ENCODE results near the gene MTCL3.

The MTCL3 gene

DNA sequence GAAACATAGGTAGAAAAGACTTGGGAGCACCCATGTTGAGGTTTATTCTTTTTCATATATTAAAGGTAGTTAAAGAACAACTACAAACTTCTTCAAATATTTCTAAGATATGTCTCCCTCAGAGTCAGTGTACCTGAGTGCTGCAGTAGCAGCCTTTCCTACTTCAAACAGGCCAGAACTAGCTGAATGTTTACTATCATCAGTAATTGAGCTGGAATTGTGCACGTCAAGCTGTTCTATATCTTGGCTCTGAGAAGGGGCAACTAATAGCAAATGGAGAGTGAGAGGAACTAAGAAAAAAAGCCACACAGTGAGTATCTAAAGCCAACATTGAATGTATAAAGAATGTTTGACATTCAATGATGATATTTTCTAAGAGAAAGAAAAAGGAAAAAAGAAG is 21.7 kb downstream of the MTCL3 start:
- TF ChIP-seq POLR2A (IDR thresholded peaks at IDR 0.05; ENCODE audit: low read depth, low read length): no peak
- DNase-seq (ENCODE audit: insufficient read length, low spot score) (no peak), FAIRE-seq (no peak)

- FAIRE-seq: no peak
- no peak for DNase-seq (ENCODE audit: insufficient read length, low spot score)
- no peak for TF ChIP-seq POLR2A (IDR thresholded peaks at IDR 0.05; ENCODE audit: low read depth, low read length)
Observed at GRCh38 chr6:127496471-127496870, 22.7 kb downstream of the MTCL3 start.

- TF ChIP-seq POLR2A (IDR thresholded peaks at IDR 0.05; ENCODE audit: low read depth, low read length): no peak
- FAIRE-seq (no peak), DNase-seq (ENCODE audit: insufficient read length, low spot score) (no peak)
Observed at GRCh38 chr6:127494240-127494767, 24.8 kb downstream of the MTCL3 start.

GRCh38 chr6:127489248-127489647 is 29.9 kb downstream of the MTCL3 start:
- DNase-seq (ENCODE audit: insufficient read length, low spot score): no peak
- no peak for FAIRE-seq
- TF ChIP-seq POLR2A (IDR thresholded peaks at IDR 0.05; ENCODE audit: low read depth, low read length): no peak

DNA sequence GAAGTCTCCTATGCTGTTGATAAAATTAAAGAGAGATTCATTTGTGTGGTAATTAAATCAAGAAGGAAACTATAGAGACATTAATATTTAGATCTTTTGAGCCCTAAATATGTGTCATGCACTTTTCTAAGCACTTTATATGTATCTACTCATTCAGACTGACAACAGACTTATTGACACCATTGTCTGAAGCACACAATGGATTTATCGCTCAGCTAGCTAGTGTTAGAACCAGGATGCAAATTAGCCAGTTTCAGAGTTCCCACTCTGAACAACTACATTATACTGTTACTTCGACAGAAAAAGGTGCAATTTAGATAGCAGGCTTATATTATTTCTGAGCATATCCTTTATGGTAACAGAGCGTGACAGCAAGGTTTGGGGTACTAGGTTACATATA is 32.2 kb downstream of the MTCL3 start:
- no peak for FAIRE-seq

DNA sequence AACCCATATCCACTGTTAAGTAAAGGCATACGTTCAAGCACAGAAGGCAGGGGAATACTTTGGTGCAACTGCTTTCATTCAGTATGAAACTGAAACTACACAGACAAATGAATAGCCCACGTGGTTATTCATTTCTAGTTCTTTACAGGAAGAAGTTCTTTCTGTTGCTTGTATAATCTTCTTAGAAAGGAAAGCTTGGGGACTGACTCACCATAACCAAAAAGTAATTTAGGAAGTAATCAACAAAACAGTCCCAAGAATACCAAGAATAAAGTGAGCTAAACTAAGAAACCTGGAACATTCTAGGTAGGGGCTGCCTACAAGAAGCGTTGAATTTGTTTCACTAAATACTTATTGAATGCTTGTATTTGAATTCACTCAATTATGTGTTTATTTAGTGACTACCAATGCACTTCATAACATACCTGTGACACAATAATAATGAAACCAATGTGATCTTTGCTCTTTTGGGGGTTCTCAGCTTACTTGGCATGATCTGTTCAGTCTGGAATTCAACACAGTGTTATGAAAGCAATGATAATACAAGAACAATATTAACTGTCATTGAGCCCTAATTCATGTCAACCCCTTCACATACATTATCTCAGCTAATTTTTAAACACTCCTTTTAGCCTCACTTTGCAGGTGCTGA is 34.8 kb downstream of the MTCL3 start:
- peak; percentile 74 for FAIRE-seq
- no peak for TF ChIP-seq POLR2A (IDR thresholded peaks at IDR 0.05; ENCODE audit: low read depth, low read length)
- no peak for DNase-seq (ENCODE audit: insufficient read length, low spot score)

More for the DNA sequence above, 32.2 kb downstream of the MTCL3 start:
- DNase-seq (ENCODE audit: insufficient read length, low spot score): no peak
- no peak for TF ChIP-seq POLR2A (IDR thresholded peaks at IDR 0.05; ENCODE audit: low read depth, low read length)

- DNase-seq (ENCODE audit: insufficient read length, low spot score) (no peak), FAIRE-seq (no peak)
- no peak for TF ChIP-seq POLR2A (IDR thresholded peaks at IDR 0.05; ENCODE audit: low read depth, low read length)
Observed at GRCh38 chr6:127483399-127484055, 35.6 kb downstream of the MTCL3 start.

- TF ChIP-seq POLR2A (IDR thresholded peaks at IDR 0.05; ENCODE audit: low read depth, low read length): no peak
- no peak for DNase-seq (ENCODE audit: insufficient read length, low spot score)
- no peak for FAIRE-seq
Observed at GRCh38 chr6:127482325-127482724, 36.8 kb downstream of the MTCL3 start.

DNA sequence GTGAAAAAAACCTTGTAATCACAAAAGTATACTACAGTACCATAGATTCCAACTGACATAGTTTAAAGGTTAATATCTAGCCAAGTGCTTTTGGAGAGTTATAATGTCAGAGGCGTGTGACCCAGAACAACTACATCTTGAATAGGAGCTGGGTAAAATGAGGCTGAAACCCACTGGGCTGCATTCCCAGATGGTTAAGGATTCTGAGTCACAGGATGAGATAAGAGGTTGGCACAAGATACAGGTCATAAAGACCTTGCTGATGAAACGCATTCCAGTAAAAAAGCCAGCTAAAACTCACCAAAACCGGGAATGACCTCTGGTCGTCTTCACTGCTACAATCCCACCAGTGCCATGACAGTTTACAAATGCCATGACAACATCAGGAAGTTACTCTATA is 37.5 kb downstream of the MTCL3 start:
- DNase-seq (ENCODE audit: insufficient read length, low spot score) (no peak), FAIRE-seq (no peak)
- TF ChIP-seq POLR2A (IDR thresholded peaks at IDR 0.05; ENCODE audit: low read depth, low read length): no peak

DNA sequence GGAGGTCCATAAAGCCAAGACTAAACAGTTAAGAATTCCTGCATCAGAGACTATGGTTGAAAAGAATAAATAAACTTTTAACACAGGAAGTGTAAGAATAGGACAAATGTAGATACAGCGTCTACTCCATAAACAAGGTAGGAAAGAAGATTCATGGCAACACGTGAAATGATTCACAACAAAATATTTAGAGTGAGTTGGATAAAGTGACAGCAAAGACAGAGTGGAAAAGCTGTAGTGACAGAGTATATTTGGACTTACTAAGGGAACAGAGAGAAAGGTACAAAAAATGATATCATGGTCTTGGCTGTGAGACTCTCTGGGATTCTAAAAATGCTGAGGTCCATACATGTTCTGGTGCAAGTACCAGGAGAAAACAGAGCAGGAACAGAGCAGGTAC is 38.0 kb downstream of the MTCL3 start:
- DNase-seq (ENCODE audit: insufficient read length, low spot score): no peak
- TF ChIP-seq POLR2A (IDR thresholded peaks at IDR 0.05; ENCODE audit: low read depth, low read length): no peak
- FAIRE-seq: no peak

DNA sequence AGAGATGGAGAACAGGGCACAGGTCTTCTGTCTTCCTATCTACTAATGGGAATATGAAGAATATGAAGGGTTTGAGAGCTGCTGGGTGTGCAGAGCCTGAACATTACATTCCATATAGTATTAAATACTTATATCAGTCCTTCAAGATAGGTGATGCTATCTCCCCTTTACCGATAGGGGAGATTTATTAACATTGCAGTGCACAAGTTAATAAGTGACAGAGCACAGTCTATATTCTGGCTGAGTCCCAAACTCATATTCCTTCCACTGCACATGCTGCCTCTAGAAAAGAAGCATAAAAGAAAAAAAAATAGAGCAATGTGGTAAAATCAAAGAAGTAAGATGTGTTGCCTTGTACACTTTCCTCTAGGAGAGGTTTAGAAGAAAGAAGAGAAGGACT is 41.5 kb downstream of the MTCL3 start:
- no peak for TF ChIP-seq POLR2A (IDR thresholded peaks at IDR 0.05; ENCODE audit: low read depth, low read length)
- no peak for DNase-seq (ENCODE audit: insufficient read length, low spot score)
- FAIRE-seq: no peak

- TF ChIP-seq POLR2A (IDR thresholded peaks at IDR 0.05; ENCODE audit: low read depth, low read length): no peak
- no peak for DNase-seq (ENCODE audit: insufficient read length, low spot score)
- no peak for FAIRE-seq
Observed at GRCh38 chr6:127475823-127476176, 43.3 kb downstream of the MTCL3 start.

DNA sequence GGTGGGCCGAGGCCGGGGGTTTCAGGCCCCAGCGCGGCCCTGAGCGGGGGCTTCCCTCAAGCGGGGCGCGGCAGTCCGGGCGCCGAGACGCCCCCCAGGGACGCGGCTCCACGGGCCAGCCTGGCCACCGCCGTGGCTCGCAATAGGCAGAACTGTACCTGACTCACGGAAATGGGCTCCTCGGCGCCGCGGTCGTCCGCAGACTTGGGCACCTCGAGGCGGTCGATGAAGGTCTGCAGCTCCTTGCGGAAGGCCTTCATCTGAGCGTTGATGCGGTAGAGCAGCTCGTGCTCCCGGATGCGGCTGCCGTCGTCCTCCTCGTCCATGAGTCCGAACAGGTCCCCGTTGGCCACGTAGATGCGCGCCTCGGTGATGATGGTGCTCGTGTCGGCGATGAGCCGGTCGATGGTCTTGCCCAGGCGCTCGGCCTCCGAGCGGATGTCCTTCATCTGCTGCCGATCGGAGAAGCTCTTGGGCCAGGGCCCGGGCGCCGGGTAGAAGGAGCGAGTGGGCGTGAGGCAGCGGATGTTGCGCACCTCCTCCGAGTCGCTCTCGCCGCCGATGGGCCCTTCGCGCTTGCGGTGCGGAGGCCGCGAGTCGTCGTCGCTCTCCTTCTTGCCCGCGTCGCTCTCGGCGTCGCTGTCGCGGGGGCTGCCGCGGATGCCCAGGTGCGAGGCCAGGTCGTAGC is 43.9 kb downstream of the MTCL3 start:
- no peak for DNase-seq (ENCODE audit: insufficient read length, low spot score)
- TF ChIP-seq POLR2A (IDR thresholded peaks at IDR 0.05; ENCODE audit: low read depth, low read length): no peak

GRCh38 chr6:127471379-127472255 is 47.5 kb downstream of the MTCL3 start:
- TF ChIP-seq POLR2A (IDR thresholded peaks at IDR 0.05; ENCODE audit: low read depth, low read length): no peak

More for the DNA sequence above, 43.9 kb downstream of the MTCL3 start:
- no peak for FAIRE-seq

More at GRCh38 chr6:127471379-127472255, 47.5 kb downstream of the MTCL3 start:
- FAIRE-seq: no peak
- no peak for DNase-seq (ENCODE audit: insufficient read length, low spot score)
